ENCODE results near the gene KLHL22.

Gene KLHL22

GRCh38 chr22:20487715-20488114, 7.9 kb downstream of the KLHL22 start:
- DNase-seq, result no peak
- H3K9me3 ChIP-seq (replicated peaks; ENCODE audit: insufficient read depth, low read length), result no peaks in the 10 kb centered on the region
- no peaks in the 10 kb centered on the region for H3F3A ChIP-seq (ENCODE audit: insufficient read depth, low read length)
- no peak overlapping the region for H3K27ac ChIP-seq (ENCODE audit: low read length)
- H3K36me3 ChIP-seq (replicated peaks; ENCODE audit: insufficient read depth, low read length), result no peaks in the 10 kb centered on the region
- H3K4me3 ChIP-seq (ENCODE audit: low read length), result no peak overlapping the region
- no peaks in the 10 kb centered on the region for H4K20me1 ChIP-seq (ENCODE audit: insufficient read depth, low read length)
- H2AFZ ChIP-seq (ENCODE audit: low read length), result no peak overlapping the region
- H3K27me3 ChIP-seq (replicated peaks; ENCODE audit: insufficient read depth, low read length), result no peaks in the 10 kb centered on the region
- TF ChIP-seq EZH2 (optimal IDR thresholded peaks at IDR 0.05; ENCODE audit: low read depth, low read length), result no peak
- no peak for TF ChIP-seq EZH2phosphoT487 (IDR thresholded peaks at IDR 0.05; ENCODE audit: low read length)
- TF ChIP-seq, protein P1, sequence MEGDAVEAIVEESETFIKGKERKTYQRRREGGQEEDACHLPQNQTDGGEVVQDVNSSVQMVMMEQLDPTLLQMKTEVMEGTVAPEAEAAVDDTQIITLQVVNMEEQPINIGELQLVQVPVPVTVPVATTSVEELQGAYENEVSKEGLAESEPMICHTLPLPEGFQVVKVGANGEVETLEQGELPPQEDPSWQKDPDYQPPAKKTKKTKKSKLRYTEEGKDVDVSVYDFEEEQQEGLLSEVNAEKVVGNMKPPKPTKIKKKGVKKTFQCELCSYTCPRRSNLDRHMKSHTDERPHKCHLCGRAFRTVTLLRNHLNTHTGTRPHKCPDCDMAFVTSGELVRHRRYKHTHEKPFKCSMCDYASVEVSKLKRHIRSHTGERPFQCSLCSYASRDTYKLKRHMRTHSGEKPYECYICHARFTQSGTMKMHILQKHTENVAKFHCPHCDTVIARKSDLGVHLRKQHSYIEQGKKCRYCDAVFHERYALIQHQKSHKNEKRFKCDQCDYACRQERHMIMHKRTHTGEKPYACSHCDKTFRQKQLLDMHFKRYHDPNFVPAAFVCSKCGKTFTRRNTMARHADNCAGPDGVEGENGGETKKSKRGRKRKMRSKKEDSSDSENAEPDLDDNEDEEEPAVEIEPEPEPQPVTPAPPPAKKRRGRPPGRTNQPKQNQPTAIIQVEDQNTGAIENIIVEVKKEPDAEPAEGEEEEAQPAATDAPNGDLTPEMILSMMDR (IDR thresholded peaks at IDR 0.05; ENCODE audit: low read length), result no peak
- H3K79me2 ChIP-seq (ENCODE audit: low read length), result peaks cover 16% of the 10 kb centered on the region
- no peaks in the 10 kb centered on the region for H3K4me1 ChIP-seq (ENCODE audit: low read length)
- no peaks in the 10 kb centered on the region for H3K9me2 ChIP-seq (replicated peaks; ENCODE audit: insufficient read depth, low read length)
- no peak overlapping the region for H3K4me2 ChIP-seq (ENCODE audit: low read depth, low read length)
- no peak overlapping the region for H3K9ac ChIP-seq (ENCODE audit: low read length)

- H3K27me3 ChIP-seq (replicated peaks; ENCODE audit: insufficient read depth, low read length), result no peaks in the 10 kb centered on the region
- H3K27ac ChIP-seq (ENCODE audit: low read length), result no peak overlapping the region
- H2AFZ ChIP-seq (ENCODE audit: low read length), result no peak overlapping the region
- H3K79me2 ChIP-seq (ENCODE audit: low read length), result 0 out of 2 replicates have a peak, but pooled peaks cover 6% of the 10 kb centered on the region
- no peaks in the 10 kb centered on the region for H3K9me3 ChIP-seq (replicated peaks; ENCODE audit: insufficient read depth, low read length)
- no peaks in the 10 kb centered on the region for H4K20me1 ChIP-seq (ENCODE audit: insufficient read depth, low read length)
- H3F3A ChIP-seq (ENCODE audit: insufficient read depth, low read length), result no peaks in the 10 kb centered on the region
- DNase-seq, result no peak
- no peak overlapping the region for H3K4me3 ChIP-seq (ENCODE audit: low read length)
- no peaks in the 10 kb centered on the region for H3K9me2 ChIP-seq (replicated peaks; ENCODE audit: insufficient read depth, low read length)
- no peak overlapping the region for H3K4me2 ChIP-seq (ENCODE audit: low read depth, low read length)
- TF ChIP-seq, protein P1 (IDR thresholded peaks at IDR 0.05; ENCODE audit: low read length), result no peak
- TF ChIP-seq EZH2 (optimal IDR thresholded peaks at IDR 0.05; ENCODE audit: low read depth, low read length), result no peak
- TF ChIP-seq EZH2phosphoT487 (IDR thresholded peaks at IDR 0.05; ENCODE audit: low read length), result no peak
- H3K36me3 ChIP-seq (replicated peaks; ENCODE audit: insufficient read depth, low read length), result no peaks in the 10 kb centered on the region
- H3K4me1 ChIP-seq (ENCODE audit: low read length), result no peaks in the 10 kb centered on the region
- H3K9ac ChIP-seq (ENCODE audit: low read length), result no peak overlapping the region
Measured at GRCh38 chr22:20486229-20486628, 9.4 kb downstream of the KLHL22 start.

DNA sequence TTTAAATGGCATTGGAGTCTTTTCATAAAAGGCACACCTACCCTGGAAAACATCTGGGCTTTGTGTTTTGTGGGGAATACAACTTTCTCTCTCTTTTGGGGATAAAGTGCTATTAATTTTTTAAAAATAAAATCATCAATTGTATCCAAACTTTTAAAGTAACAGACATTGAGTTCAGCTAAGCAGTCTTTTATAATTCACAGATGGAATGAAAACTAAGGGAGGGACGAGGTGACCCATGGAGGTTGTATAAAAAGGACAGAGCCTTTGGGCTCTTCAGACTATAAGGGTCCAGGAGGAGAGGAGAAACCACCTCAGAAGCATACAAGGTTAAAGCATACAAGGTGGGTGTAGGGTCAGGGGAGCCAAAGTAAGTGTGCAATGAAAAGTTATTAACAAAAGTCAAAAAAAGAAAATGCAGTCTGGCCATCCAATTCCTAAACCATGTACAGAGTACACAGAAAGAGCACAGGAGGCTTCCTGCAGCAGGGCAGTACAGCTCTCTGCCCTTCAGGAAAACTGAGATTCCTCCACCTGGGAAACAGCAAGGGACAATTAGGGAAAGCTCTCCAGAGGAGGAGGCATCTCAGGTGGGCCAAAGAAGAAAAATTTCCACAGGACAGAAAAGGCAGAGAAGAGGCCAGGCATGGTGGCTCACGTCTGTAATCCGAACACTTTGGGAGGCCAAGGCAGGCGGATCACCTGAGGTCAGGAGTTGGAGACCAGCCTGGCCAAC, 10.5 kb downstream of the KLHL22 start:
- H3K4me2 ChIP-seq (ENCODE audit: low read depth, low read length), result no peak overlapping the region
- TF ChIP-seq EZH2phosphoT487 (IDR thresholded peaks at IDR 0.05; ENCODE audit: low read length), result no peak
- TF ChIP-seq, protein P1 (IDR thresholded peaks at IDR 0.05; ENCODE audit: low read length), result no peak
- no peak for TF ChIP-seq EZH2 (optimal IDR thresholded peaks at IDR 0.05; ENCODE audit: low read depth, low read length)
- no peak overlapping the region for H3K9ac ChIP-seq (ENCODE audit: low read length)
- H4K20me1 ChIP-seq (ENCODE audit: insufficient read depth, low read length), result no peaks in the 10 kb centered on the region
- no peak overlapping the region for H3K4me3 ChIP-seq (ENCODE audit: low read length)
- H3K9me3 ChIP-seq (replicated peaks; ENCODE audit: insufficient read depth, low read length), result no peaks in the 10 kb centered on the region
- no peaks in the 10 kb centered on the region for H3K4me1 ChIP-seq (ENCODE audit: low read length)
- no peak for DNase-seq
- no peaks in the 10 kb centered on the region for H3K27me3 ChIP-seq (replicated peaks; ENCODE audit: insufficient read depth, low read length)
- no peaks in the 10 kb centered on the region for H3K36me3 ChIP-seq (replicated peaks; ENCODE audit: insufficient read depth, low read length)
- 0 out of 2 replicates have a peak, but pooled peaks cover 3% of the 10 kb centered on the region for H3K79me2 ChIP-seq (ENCODE audit: low read length)
- H2AFZ ChIP-seq (ENCODE audit: low read length), result no peak overlapping the region
- H3K9me2 ChIP-seq (replicated peaks; ENCODE audit: insufficient read depth, low read length), result no peaks in the 10 kb centered on the region
- H3F3A ChIP-seq (ENCODE audit: insufficient read depth, low read length), result no peaks in the 10 kb centered on the region
- no peak overlapping the region for H3K27ac ChIP-seq (ENCODE audit: low read length)
